ENCODE data around the gene CDK18. TPM values are rescaled to one million over a fixed set of nuclear protein-coding genes. Genes with fewer than 3 reads are reported as not detected.

The CDK18 gene
- total and polyA plus RNA-seq, 9 of the 15 experiments (the other 6 are each of a cell fraction or from before 2014, with no cell fraction given), result 0.05 to 0.69 (median 0.17) TPM; not detected in 2

- Histone ChIP-seq H3K9me3 (replicated peaks; ENCODE audit: control insufficient read depth, insufficient read depth, low read depth, low read length) (no peaks in the 10 kb centered on the region), H3K9ac (ENCODE audit: insufficient read depth in 1 of 2, low read depth in 2 of 2, low read length in 2 of 2) (no peak overlapping the region), H3K4me2 (ENCODE audit: insufficient read depth, low read length) (no peak overlapping the region), H3K4me1 (replicated peaks in 1 of 2; ENCODE audit: control insufficient read depth in 2 of 2, insufficient read depth in 2 of 2, low read length in 2 of 2) (peaks cover 0 to 5% of the 10 kb centered on the region in 2 experiments; a peak in 3 of 5 replicates), H3K36me3 (ENCODE audit: control insufficient read depth, insufficient read depth, low read length) (no peaks in the 10 kb centered on the region), H3K4me3 (no peak overlapping the region), H2AFZ (ENCODE audit: low read depth, low read length) (no peak overlapping the region), H4K20me1 (replicated peaks; ENCODE audit: control insufficient read depth, insufficient read depth, low read length) (no peaks in the 10 kb centered on the region; the same call in 1 of the 2 replicates), H3K27me3 (ENCODE audit: control insufficient read depth in 2 of 2, insufficient read depth in 2 of 2, low read length in 2 of 2) (peaks cover 25 to 58% of the 10 kb centered on the region in 2 experiments), H3K9me1 (ENCODE audit: control insufficient read depth, insufficient read depth, low read length) (no peaks in the 10 kb centered on the region), H3K79me2 (ENCODE audit: control insufficient read depth, insufficient read depth, low read length) (no peaks in the 10 kb centered on the region), H3K27ac (ENCODE audit: extremely low read depth, low read depth, low read length) (no peak overlapping the region)
- whole genome bisulfite sequencing (ENCODE audit: insufficient coverage, low coverage, missing lambda C conversion rate), result 0% methylated on average over 6 of the region's 6 CpGs
- in situ Hi-C loops (cut with MboI) (no loop called here), intact Hi-C loops (cut with micrococcal nuclease) (no loop called here)
- no peak for TF ChIP-seq SLC30A9 (CRISPR knock-in tag; IDR thresholded peaks at IDR 0.05)
- no peak for TF ChIP-seq KHSRP (IDR thresholded peaks at IDR 0.05)
- no peak for ATAC-seq
- ChIA-PET POLR2A (no interaction called here), CTCF (ENCODE audit: low intra/inter-chr PET ratio) (no interaction called here)
- no peak for FAIRE-seq
- BruUV-seq (replicated peaks), result no TSS peak
- DNase-seq (ENCODE audit: extremely low read depth in 1 of 4, low spot score in 3 of 4), result no peak
These were observed 36.9 kb downstream of the CDK18 start for GRCh38 chr1:205541161-205541886.

GRCh38 chr1:205542367-205542766 lies 37.9 kb downstream of the CDK18 start:
- no peak overlapping the region for H3K4me3 ChIP-seq
- in situ Hi-C loops (cut with MboI), result no loop called here
- ChIA-PET POLR2A (interaction anchor here (1.0 kb wide), 1 partner anchor 10 kb away, joined by 3 read pairs; no protein-coding TSS in a partner anchor), CTCF (ENCODE audit: low intra/inter-chr PET ratio) (no interaction called here)
- peaks cover 0 to 5% of the 10 kb centered on the region in 2 experiments; a peak in 3 of 5 replicates for H3K4me1 ChIP-seq (replicated peaks in 1 of 2; ENCODE audit: control insufficient read depth in 2 of 2, insufficient read depth in 2 of 2, low read length in 2 of 2)
- H4K20me1 ChIP-seq (replicated peaks; ENCODE audit: control insufficient read depth, insufficient read depth, low read length), result no peaks in the 10 kb centered on the region; the same call in 1 of the 2 replicates
- no peak overlapping the region for H3K27ac ChIP-seq (ENCODE audit: extremely low read depth, low read depth, low read length)
- no peak overlapping the region for H2AFZ ChIP-seq (ENCODE audit: low read depth, low read length)
- no peak overlapping the region for H3K4me2 ChIP-seq (ENCODE audit: insufficient read depth, low read length)
- peaks cover 28 to 51% of the 10 kb centered on the region in 2 experiments for H3K27me3 ChIP-seq (ENCODE audit: control insufficient read depth in 2 of 2, insufficient read depth in 2 of 2, low read length in 2 of 2)
- no peaks in the 10 kb centered on the region for H3K79me2 ChIP-seq (ENCODE audit: control insufficient read depth, insufficient read depth, low read length)
- no peak overlapping the region for H3K9ac ChIP-seq (ENCODE audit: insufficient read depth in 1 of 2, low read depth in 2 of 2, low read length in 2 of 2)
- H3K9me3 ChIP-seq (replicated peaks; ENCODE audit: control insufficient read depth, insufficient read depth, low read depth, low read length), result no peaks in the 10 kb centered on the region
- no TSS peak for BruUV-seq (replicated peaks)
- intact Hi-C loops (cut with micrococcal nuclease), result no loop called here
- no peak for DNase-seq (ENCODE audit: extremely low read depth in 1 of 4, low spot score in 3 of 4)
- H3K9me1 ChIP-seq (ENCODE audit: control insufficient read depth, insufficient read depth, low read length), result no peaks in the 10 kb centered on the region
- no peak for ATAC-seq
- 21% methylated on average over 11 of the region's 11 CpGs for WGBS (ENCODE audit: insufficient coverage, low coverage, missing lambda C conversion rate)
- FAIRE-seq, result no peak
- H3K36me3 ChIP-seq (ENCODE audit: control insufficient read depth, insufficient read depth, low read length), result no peaks in the 10 kb centered on the region
- TF ChIP-seq SAP30 (IDR thresholded peaks at IDR 0.05; ENCODE audit: borderline replicate concordance, insufficient read depth, low read depth, low read length, poor library complexity, severe bottlenecking), result no peak
- no peak for TF ChIP-seq PTRF (tag; IDR thresholded peaks at IDR 0.05)
- no peak for TF ChIP-seq ZNF282 (CRISPR knock-in tag; IDR thresholded peaks at IDR 0.05)
- TF ChIP-seq, protein P1, sequence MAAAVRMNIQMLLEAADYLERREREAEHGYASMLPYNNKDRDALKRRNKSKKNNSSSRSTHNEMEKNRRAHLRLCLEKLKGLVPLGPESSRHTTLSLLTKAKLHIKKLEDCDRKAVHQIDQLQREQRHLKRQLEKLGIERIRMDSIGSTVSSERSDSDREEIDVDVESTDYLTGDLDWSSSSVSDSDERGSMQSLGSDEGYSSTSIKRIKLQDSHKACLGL (CRISPR knock-in tag; IDR thresholded peaks at IDR 0.05; ENCODE audit: borderline replicate concordance, poor library complexity, severe bottlenecking), result no peak
- no peak for TF ChIP-seq ZBTB1 (CRISPR knock-in tag; IDR thresholded peaks at IDR 0.05; ENCODE audit: borderline replicate concordance, low read depth)
- TF ChIP-seq CHD2 (IDR thresholded peaks at IDR 0.05; ENCODE audit: low read depth, low read length), result no peak
- TF ChIP-seq CHCHD3 (CRISPR knock-in tag; IDR thresholded peaks at IDR 0.05), result no peak
- TF ChIP-seq ZNF274 (IDR thresholded peaks at IDR 0.05; ENCODE audit: borderline replicate concordance, low read depth, low read length), result no peak
- TF ChIP-seq KAT7 (CRISPR knock-in tag; IDR thresholded peaks at IDR 0.05; ENCODE audit: borderline replicate concordance), result no peak
- TF ChIP-seq PHB2 (IDR thresholded peaks at IDR 0.05; ENCODE audit: low read depth), result no peak
- no peak for TF ChIP-seq POLR3G (IDR thresholded peaks at IDR 0.05; ENCODE audit: extremely low read depth, insufficient read length, insufficient replicate concordance)
- no peak for TF ChIP-seq ZNF165 (CRISPR knock-in tag; IDR thresholded peaks at IDR 0.05; ENCODE audit: borderline replicate concordance)
- no peak for TF ChIP-seq SMAD3 (CRISPR knock-in tag; conservative IDR thresholded peaks at IDR 0.05)
- no peak for TF ChIP-seq RHOXF2B (CRISPR knock-in tag; conservative IDR thresholded peaks at IDR 0.05)
- TF ChIP-seq MAFK (IDR thresholded peaks at IDR 0.05; ENCODE audit: low read length), result no peak
